ENCODE results near the gene KCTD16.

KCTD16 gene

GRCh38 chr5:144207875-144208444 is 37.3 kb downstream of the KCTD16 start:
- CTCF ChIA-PET, result interaction anchor here (0.6 kb wide), 1 partner anchor 10 kb away, joined by 3 read pairs; no protein-coding TSS in a partner anchor
- H3K9me3 ChIP-seq (ENCODE audit: control insufficient read depth, insufficient read depth, low read depth, low read length), result no peaks in the 10 kb centered on the region
- POLR2A ChIA-PET, result no interaction called here
- no peaks in the 10 kb centered on the region for H3K36me3 ChIP-seq (ENCODE audit: control insufficient read depth in 2 of 2, insufficient read depth in 1 of 2, low read length in 2 of 2)
- no peak overlapping the region for H3K27ac ChIP-seq (ENCODE audit: extremely low read depth, low read depth, low read length)
- no peaks in the 10 kb centered on the region for H3K4me1 ChIP-seq (ENCODE audit: control insufficient read depth, insufficient read depth, low read length)
- no peak for TF ChIP-seq MYNN (tag by site-specific recombination; IDR thresholded peaks at IDR 0.05; ENCODE audit: borderline replicate concordance)
- no peak for TF ChIP-seq ZNF692 (tag by site-specific recombination; IDR thresholded peaks at IDR 0.05)
- no peak for TF ChIP-seq ZNF133 (tag by site-specific recombination; IDR thresholded peaks at IDR 0.05)
- no peak for TF ChIP-seq ZEB2 (tag by site-specific recombination; IDR thresholded peaks at IDR 0.05)
- TF ChIP-seq ZNF776 (tag by site-specific recombination; IDR thresholded peaks at IDR 0.05; ENCODE audit: borderline replicate concordance), result no peak
- TF ChIP-seq ZNF214 (tag by site-specific recombination; IDR thresholded peaks at IDR 0.05; ENCODE audit: borderline replicate concordance), result no peak
- TF ChIP-seq ZNF518A (tag by site-specific recombination; conservative IDR thresholded peaks at IDR 0.05; ENCODE audit: low read depth), result no peak
- no peak for TF ChIP-seq ZNF560 (tag by site-specific recombination; IDR thresholded peaks at IDR 0.05; ENCODE audit: borderline replicate concordance)
- no peak for TF ChIP-seq ZNF658 (tag by site-specific recombination; IDR thresholded peaks at IDR 0.05)
- TF ChIP-seq OVOL3 (tag by site-specific recombination; IDR thresholded peaks at IDR 0.05), result no peak
- H3K4me3 ChIP-seq (ENCODE audit: low read depth, low read length), result no peak overlapping the region

GRCh38 chr5:144209361-144209760 is 38.7 kb downstream of the KCTD16 start:
- no peak for TF ChIP-seq ZNF621 (tag by site-specific recombination; IDR thresholded peaks at IDR 0.05)
- TF ChIP-seq ZNF302 (tag by site-specific recombination; IDR thresholded peaks at IDR 0.05; ENCODE audit: low read depth), result no peak
- TF ChIP-seq ZNF670 (tag by site-specific recombination; IDR thresholded peaks at IDR 0.05; ENCODE audit: low read depth), result no peak
- no peak for TF ChIP-seq ZNF449 (tag by site-specific recombination; IDR thresholded peaks at IDR 0.05)
- TF ChIP-seq ZNF341 (tag by site-specific recombination; IDR thresholded peaks at IDR 0.05; ENCODE audit: low read depth), result no peak
- no peak for TF ChIP-seq BCL11A (tag by site-specific recombination; IDR thresholded peaks at IDR 0.05; ENCODE audit: low read depth)
- TF ChIP-seq GLI4 (tag by site-specific recombination; IDR thresholded peaks at IDR 0.05), result no peak
- TF ChIP-seq ZBTB20 (tag by site-specific recombination; IDR thresholded peaks at IDR 0.05), result no peak
- no peak for TF ChIP-seq ZNF768 (tag by site-specific recombination; IDR thresholded peaks at IDR 0.05)
- TF ChIP-seq ZNF514 (tag by site-specific recombination; IDR thresholded peaks at IDR 0.05), result no peak
- no peak for TF ChIP-seq ZNF629 (tag by site-specific recombination; IDR thresholded peaks at IDR 0.05)
- TF ChIP-seq SETDB1 (IDR thresholded peaks at IDR 0.05; ENCODE audit: insufficient read length, low read length), result no peak
- TF ChIP-seq KLF1 (tag by site-specific recombination; IDR thresholded peaks at IDR 0.05), result no peak
- ChIA-PET POLR2A (no interaction called here), CTCF (no interaction called here)
- Histone ChIP-seq H3K4me1 (ENCODE audit: control insufficient read depth, insufficient read depth, low read length) (no peaks in the 10 kb centered on the region), H3K36me3 (ENCODE audit: control insufficient read depth in 2 of 2, insufficient read depth in 1 of 2, low read length in 2 of 2) (no peaks in the 10 kb centered on the region), H3K4me3 (ENCODE audit: low read depth, low read length) (no peak overlapping the region), H3K9me3 (ENCODE audit: control insufficient read depth, insufficient read depth, low read depth, low read length) (no peaks in the 10 kb centered on the region), H3K27ac (ENCODE audit: extremely low read depth, low read depth, low read length) (no peak overlapping the region)
